ENCODE data around the gene RNU5B-1. TPM values are rescaled to one million over a fixed set of nuclear protein-coding genes. Genes with fewer than 3 reads are reported as not detected.

RNU5B-1 gene
- not detected in 5 replicates for total RNA-seq (2022; extraction: Qiagen RNA extraction)

GRCh38 chr15:65304381-65305149 is at the start of gene RNU5B-1:
RNU5B-1 (plus strand) TSS chr15:65304677.

GRCh38 chr15:65286704-65287519 is 17.6 kb upstream of the RNU5B-1 start, which contains the start of gene PARP16:
PARP16 (minus strand) TSS chr15:65286883; CDS start chr15:65286426, 457 bp downstream.

Other genes with a start within 250 kb of the RNU5B-1 start
- 0.06 to 0.16 TPM (median 0.12 TPM) in 5 replicates for gene RASL12, start 236.7 kb upstream of the RNU5B-1 start, total RNA-seq (2022; extraction: Qiagen RNA extraction)
- not detected in 5 replicates for gene KBTBD13, start 227.9 kb upstream of the RNU5B-1 start, total RNA-seq (2022; extraction: Qiagen RNA extraction)
- 0.53 to 1.1 TPM (median 0.91 TPM) in 5 replicates for gene UBAP1L, start 189.5 kb upstream of the RNU5B-1 start, total RNA-seq (2022; extraction: Qiagen RNA extraction)
- 25.5 to 27.7 TPM (median 26.8 TPM) in 5 replicates for gene PDCD7, start 170.9 kb upstream of the RNU5B-1 start, total RNA-seq (2022; extraction: Qiagen RNA extraction)
- gene CLPX, start 119.3 kb upstream of the RNU5B-1 start, total RNA-seq (2022; extraction: Qiagen RNA extraction), result 35.0 to 61.0 TPM (median 47.0 TPM) in 5 replicates
- gene CILP, start 93.2 kb upstream of the RNU5B-1 start, total RNA-seq (2022; extraction: Qiagen RNA extraction), result 0.06 to 0.09 TPM (median 0.07 TPM) in 5 replicates
- gene PARP16, start 17.8 kb upstream of the RNU5B-1 start, total RNA-seq (2022; extraction: Qiagen RNA extraction), result 9.7 to 11.7 TPM (median 10.3 TPM) in 5 replicates
- gene RNU5A-1, start 8.6 kb upstream of the RNU5B-1 start, total RNA-seq (2022; extraction: Qiagen RNA extraction), result not detected in 5 replicates
- 0.05 to 0.16 TPM (median 0.10 TPM) in 4 of 5 replicates, not detected in the other for gene IGDCC3, start 73.3 kb downstream of the RNU5B-1 start, total RNA-seq (2022; extraction: Qiagen RNA extraction)
- 2.3 to 3.0 TPM (median 2.6 TPM) in 5 replicates for gene IGDCC4, start 118.3 kb downstream of the RNU5B-1 start, total RNA-seq (2022; extraction: Qiagen RNA extraction)
- 19.9 to 27.0 TPM (median 25.2 TPM) in 5 replicates for gene DPP8, start 213.0 kb downstream of the RNU5B-1 start, total RNA-seq (2022; extraction: Qiagen RNA extraction)
- gene HACD3, start 225.8 kb downstream of the RNU5B-1 start, total RNA-seq (2022; extraction: Qiagen RNA extraction), result 132 to 149 TPM (median 144 TPM) in 5 replicates